GM12864 (cell line): ENCODE measurements around the gene SHROOM3.

Experiments
- DNase-seq: peaks from one replicate; pipeline ENCODE4 v3.0.0-alpha.2; 2011; ENCODE audit warnings: low read depth
- H3K4me3 ChIP-seq: 2 replicates; pipeline ENCODE4 v1.5.1; 2011; ENCODE audit warnings: mild to moderate bottlenecking, low read depth, low read length, control low read depth
- CTCF ChIP-seq: IDR thresholded peaks from 2 replicates; pipeline ENCODE4 v1.5.1; 2011; ENCODE audit warnings: low read depth, mild to moderate bottlenecking, moderate library complexity, low read length, control low read depth, inconsistent platforms; ENCODE audit errors: missing control alignments

Gene SHROOM3

DNA sequence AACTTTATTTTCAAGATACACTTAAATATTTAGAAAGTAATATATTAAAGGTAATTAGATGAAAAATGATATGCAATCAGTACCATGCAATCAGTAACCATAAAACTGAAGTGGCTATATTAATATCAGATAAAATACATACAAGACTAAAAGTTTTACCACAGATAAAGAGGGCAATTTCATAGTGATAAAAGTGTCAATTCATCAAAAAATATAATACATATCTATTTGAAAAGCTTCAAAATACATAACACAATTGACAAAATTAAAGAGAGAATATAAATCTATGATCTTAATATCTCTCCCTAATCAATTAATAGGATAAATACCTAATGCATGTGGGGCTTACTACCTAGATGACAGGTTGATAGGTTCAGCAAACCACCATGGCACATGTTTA is 357.4 kb downstream of the SHROOM3 start:
- no peak for TF ChIP-seq CTCF
- no peak overlapping the region for H3K4me3 ChIP-seq
- no peak for DNase-seq

GRCh38 chr4:76795243-76795642 is 360.2 kb downstream of the SHROOM3 start:
- H3K4me3 ChIP-seq: no peak overlapping the region
- no peak for DNase-seq
- no peak for TF ChIP-seq CTCF

DNA sequence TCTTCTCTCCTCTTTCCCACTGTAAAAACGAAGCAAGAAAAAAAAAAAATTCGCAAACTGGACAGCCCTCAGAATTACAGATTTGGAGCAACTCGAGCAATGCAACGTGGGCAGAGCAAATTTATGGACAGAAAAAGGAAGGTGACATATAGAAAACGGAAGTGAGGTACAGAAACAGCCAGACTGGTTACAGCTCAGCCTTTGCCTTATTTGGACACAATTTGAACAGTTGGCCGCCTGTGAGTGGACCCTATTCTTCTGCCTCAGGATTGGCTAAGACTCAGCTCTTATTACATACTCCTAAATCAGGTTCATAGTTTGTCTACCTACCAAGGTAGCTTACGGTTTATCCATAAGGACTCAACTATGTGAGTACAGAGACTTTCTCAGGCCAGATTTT is 364.1 kb downstream of the SHROOM3 start:
- H3K4me3 ChIP-seq: no peak overlapping the region
- TF ChIP-seq CTCF: no peak
- no peak for DNase-seq

- no peak overlapping the region for H3K4me3 ChIP-seq
- TF ChIP-seq CTCF: no peak
- DNase-seq: no peak
Measured at GRCh38 chr4:76799718-76800117, 364.7 kb downstream of the SHROOM3 start.

DNA sequence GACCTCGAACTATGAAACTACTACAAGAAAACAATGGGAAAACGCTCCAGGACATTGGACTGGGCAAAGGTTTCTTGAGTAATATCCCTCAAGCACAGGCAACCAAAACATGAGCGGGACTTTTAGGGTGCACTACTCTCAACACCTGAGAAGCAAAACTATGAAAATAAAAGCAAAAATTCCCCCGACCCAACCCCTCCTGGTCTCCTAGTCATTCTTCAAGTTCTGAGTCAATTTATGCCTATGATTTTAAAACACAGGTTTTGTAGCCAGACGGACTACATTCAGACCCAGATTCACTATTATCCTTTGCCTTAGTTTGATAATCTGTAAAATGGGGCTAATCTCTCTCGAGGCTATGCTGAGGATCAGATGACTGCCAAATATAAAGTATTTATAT is 365.9 kb downstream of the SHROOM3 start:
- peak; percentile 24 for DNase-seq
- H3K4me3 ChIP-seq: no peak overlapping the region
- TF ChIP-seq CTCF: no peak

GRCh38 chr4:76801621-76802235 is 366.7 kb downstream of the SHROOM3 start:
- no peak for TF ChIP-seq CTCF
- H3K4me3 ChIP-seq: no peak overlapping the region
- no peak for DNase-seq
